Fibroblast of upper back skin (primary cell): ENCODE data around the gene RBM44.
A peak's percentile ranks its signal among the peaks of the same experiment; 100 is the strongest.
"Not testable (repeated sequence)": the region's sequence is repeated elsewhere in the genome, so short reads cannot be mapped to it uniquely, and the experiment has no call there.

Experiments
- DNase-seq: peaks from one replicate; pipeline ENCODE4 v3.0.0-alpha.2; 2013

The RBM44 gene

DNA sequence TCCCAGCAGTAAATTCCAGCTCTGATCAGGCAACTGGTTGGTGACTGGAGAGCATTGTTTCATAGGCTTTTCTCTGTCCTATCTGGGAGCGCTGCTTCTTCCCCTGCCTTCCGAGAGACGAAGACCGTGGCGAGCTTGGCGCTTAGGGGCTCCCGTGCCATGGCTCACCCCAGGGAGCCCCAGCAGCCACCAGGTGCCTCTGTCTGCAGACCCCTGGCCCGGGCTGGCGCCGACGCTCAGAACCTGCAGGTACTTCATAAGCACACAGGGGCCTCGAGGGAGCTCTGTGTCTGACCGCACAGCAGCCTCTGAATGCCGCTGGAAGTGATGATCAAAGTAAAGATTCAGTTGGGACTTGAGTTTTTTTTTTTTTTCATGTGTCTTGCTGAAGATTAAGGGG lies 19.1 kb upstream of the RBM44 start:
- no peak for DNase-seq

DNA sequence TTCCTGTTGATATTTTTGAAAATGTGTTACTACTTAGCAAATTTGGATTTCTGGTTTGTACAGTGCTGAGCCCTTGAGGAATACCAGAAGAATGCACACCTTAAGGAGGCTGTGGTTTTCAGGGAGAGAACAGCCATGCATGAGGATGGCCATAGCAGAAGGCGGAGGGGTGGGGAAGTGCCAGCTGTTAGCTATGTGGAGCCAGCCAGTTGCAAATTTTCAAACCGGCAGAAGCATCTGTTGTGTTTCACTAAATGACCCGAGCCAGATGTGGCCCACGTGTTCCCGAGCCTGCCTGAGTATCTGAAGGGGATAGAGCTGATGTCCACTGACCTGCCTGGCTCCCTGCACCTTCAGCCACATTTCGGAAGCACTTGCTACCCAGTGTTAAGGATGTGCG lies 16.4 kb upstream of the RBM44 start:
- no peak for DNase-seq

GRCh38 chr2:237783678-237784077 lies 14.9 kb upstream of the RBM44 start:
- DNase-seq: not testable (repeated sequence)

- DNase-seq: no peak
Measured at GRCh38 chr2:237786936-237787335, 11.6 kb upstream of the RBM44 start.

DNA sequence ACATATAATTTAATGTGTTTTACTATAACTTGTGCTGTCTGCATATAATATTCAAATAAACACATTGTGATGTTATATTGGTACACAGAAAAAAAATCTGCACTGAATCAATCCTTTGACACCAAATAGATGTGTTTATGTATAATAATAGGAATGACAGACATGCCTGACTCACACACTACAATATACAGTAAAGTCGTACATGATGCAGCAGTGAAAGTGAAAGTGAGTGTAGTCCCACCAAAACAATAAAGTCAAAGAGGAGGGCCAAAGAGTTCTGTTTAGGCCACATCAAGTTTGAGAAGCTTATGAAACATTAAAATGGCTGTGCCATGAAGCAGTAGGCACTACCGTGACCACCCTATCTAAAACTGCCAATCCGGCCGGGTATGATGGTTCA lies 8.2 kb upstream of the RBM44 start:
- peak; percentile 32 for DNase-seq

GRCh38 chr2:237791977-237792727 lies 6.4 kb upstream of the RBM44 start:
- DNase-seq: peak; percentile 13

GRCh38 chr2:237797253-237797652 lies 1.3 kb upstream of the RBM44 start:
- DNase-seq: no peak

DNA sequence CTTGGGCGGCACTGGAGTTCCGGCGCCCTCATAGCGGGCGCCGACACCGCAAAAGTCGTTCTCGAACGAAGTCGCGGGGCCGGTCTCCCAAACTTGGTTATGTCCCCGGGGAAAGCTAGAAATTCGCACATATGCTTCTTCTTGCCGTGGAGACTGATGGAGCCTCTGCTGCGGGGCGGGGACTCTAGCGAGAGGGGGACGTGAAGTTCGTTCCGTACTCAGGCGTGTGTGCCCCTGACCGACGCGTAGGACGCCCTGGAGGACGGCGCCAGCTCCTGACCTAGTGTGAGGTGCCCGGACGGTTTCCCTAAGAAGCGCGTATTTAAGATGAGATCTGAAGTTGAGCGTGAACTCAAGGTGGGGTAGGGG lies 465 bp downstream of the RBM44 start:
- DNase-seq: no peak

DNA sequence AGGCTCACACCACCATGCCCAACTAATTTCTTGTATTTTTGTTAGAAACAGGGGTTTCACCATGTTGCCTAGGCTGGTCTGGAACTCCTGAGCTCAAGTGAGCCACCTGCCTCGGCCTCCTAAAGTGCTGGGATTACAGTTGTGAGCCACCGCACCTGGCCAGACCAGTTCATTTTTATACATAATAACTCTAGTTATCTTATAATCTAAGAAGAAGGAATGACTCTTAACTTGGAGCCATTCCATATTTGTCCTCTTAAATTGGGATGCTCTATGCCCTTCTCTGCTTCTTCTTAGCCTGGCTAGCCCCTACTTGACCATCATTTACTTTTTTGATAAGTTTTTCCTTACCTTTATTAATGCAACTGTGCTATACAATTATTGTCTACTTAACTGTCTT lies 2.9 kb downstream of the RBM44 start:
- no peak for DNase-seq

DNA sequence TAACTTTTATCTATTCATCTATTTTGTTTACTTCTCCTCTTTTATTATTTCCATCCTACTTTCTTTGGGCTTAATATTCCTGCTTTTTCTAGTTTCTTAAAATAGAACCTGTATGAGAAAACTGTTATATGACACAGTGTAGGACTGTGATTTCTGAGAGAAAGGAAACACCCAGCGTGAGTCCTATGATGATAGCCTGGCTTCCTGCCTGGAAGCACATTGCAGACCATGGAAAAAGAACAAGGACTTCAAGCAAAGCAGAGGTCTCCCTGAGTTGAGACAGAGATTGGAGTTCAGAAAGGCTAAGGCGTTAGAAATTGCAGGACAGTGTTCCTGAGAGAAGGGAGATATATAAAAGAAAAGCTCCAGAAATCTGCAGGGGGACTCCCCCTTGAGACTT lies 7.8 kb downstream of the RBM44 start:
- peak; percentile 35 for DNase-seq

DNA sequence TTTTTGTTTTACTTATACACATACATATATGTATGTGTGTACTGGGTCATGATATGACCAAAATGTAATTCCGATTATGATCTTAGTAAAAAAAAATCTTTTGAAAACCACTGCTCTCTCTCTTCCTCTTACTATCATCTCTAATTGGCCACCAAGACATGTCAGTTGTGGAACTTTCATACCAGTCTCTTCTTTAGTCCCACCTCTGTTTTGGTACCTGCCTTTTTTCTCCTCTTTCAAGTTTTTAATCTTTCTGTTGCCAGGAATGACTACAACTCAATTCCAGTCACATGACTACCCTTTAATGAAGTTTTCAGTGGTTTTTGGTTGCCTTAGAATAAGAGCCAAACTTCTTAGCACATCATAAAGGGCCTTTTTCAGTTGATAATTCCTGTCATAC lies 17.1 kb downstream of the RBM44 start:
- no peak for DNase-seq

- no peak for DNase-seq
Measured at GRCh38 chr2:237816531-237816930, 18.0 kb downstream of the RBM44 start.

GRCh38 chr2:237818066-237818473 lies 19.5 kb downstream of the RBM44 start:
- peak; percentile 83 for DNase-seq

GRCh38 chr2:237819231-237819630 lies 20.7 kb downstream of the RBM44 start:
- peak; percentile 5 for DNase-seq

GRCh38 chr2:237820421-237820820 lies 21.8 kb downstream of the RBM44 start:
- no peak for DNase-seq

GRCh38 chr2:237823544-237823943 lies 25.0 kb downstream of the RBM44 start:
- DNase-seq: no peak

GRCh38 chr2:237824085-237824484 lies 25.5 kb downstream of the RBM44 start:
- no peak for DNase-seq

GRCh38 chr2:237827421-237827987 lies 28.9 kb downstream of the RBM44 start:
- DNase-seq: no peak

- DNase-seq: no peak
Measured at GRCh38 chr2:237830522-237830921, 31.9 kb downstream of the RBM44 start.

GRCh38 chr2:237833546-237833945 lies 35.0 kb downstream of the RBM44 start:
- DNase-seq: peak; percentile 45

GRCh38 chr2:237835372-237835771 lies 36.8 kb downstream of the RBM44 start:
- DNase-seq: no peak

DNA sequence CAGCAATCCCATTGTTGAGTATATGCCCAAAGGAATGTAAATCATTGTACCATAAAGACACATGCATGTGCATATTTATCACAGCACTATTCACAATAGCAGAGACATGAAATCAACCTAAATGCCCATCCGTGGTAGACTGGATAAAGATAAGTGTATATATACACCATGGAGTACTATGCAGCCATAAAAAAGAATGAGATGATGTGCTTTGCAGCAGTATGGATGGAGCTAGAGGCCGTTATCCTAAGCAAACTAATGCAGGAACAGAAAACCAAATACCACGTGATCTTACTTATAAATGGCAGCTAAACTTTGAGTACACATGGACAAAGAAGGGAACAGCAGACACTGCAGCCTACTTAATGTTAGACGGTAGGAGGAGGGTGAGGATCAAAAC lies 42.5 kb downstream of the RBM44 start:
- no peak for DNase-seq

DNA sequence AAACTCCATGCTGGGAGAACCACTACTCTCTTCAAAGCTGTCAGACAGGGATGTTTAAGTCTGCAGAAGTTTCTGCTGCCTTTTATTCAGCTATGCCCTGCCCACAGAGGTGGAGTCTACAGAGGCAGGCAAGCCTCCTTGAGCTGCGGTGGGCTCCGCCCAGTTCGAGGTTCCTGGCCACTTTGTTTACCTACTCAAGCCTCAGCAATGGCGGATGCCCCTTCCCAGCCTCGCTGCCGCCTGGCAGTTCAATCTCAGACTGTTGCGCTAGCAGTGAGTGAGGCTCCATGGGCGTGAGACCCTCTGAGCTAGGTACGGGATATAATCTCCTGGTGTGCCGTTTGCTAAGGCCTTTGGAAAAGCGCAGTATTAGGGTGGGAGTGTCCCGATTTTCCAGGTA lies 50.4 kb downstream of the RBM44 start:
- not testable (repeated sequence) for DNase-seq

DNA sequence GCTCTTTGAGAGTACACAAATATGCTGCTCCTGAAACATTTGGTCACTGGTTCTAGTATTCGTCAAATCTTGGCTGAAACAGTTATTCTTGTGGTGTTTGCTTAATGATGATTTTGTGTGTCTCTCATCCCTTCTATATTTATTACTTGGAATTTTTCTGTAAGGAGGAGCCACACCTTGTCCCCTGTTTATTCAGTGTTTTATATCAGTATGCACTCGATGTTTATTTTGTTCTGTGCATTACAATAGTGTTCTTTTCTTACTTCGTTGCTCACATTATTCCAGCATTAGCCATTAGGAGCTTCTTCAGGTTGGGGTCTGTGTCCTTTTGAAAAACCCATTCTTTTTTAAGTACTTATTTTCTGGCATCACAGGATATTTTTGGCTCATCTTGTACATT lies 55.7 kb downstream of the RBM44 start:
- no peak for DNase-seq

DNA sequence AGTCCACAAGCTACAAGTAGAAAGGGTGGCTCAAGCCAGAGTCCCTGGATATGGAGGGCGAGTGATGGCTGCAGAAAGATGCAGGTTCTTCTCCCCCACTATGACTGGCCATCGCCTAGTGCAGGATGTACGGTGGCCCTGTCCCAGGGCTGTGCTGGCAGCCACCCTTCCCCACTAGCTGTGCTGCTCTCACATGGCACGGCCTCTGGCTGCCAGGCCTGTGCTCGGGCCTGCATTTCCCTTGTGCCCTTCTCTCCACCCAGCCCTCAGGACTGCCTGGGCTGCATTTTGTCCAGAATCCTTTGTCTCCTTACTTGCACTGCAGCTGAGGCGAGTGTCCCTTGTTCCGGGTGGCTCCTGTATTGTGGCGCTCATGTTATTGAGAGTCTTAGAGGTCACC lies 59.2 kb downstream of the RBM44 start:
- DNase-seq: no peak
